GM18868 (cell line): ENCODE data around the gene TUBB1.
"Not testable (repeated sequence)": the region's sequence is repeated elsewhere in the genome, so short reads cannot be mapped to it uniquely, and the experiment has no call there.

Experiments used
- ATAC-seq: cut with Tn5 transposase; IDR thresholded peaks from one replicate; pipeline ENCODE4 v1.9.1; 2021; ENCODE audit warnings: mild to moderate bottlenecking, moderate library complexity; ENCODE audit not compliant: unreplicated experiment

The TUBB1 gene

DNA sequence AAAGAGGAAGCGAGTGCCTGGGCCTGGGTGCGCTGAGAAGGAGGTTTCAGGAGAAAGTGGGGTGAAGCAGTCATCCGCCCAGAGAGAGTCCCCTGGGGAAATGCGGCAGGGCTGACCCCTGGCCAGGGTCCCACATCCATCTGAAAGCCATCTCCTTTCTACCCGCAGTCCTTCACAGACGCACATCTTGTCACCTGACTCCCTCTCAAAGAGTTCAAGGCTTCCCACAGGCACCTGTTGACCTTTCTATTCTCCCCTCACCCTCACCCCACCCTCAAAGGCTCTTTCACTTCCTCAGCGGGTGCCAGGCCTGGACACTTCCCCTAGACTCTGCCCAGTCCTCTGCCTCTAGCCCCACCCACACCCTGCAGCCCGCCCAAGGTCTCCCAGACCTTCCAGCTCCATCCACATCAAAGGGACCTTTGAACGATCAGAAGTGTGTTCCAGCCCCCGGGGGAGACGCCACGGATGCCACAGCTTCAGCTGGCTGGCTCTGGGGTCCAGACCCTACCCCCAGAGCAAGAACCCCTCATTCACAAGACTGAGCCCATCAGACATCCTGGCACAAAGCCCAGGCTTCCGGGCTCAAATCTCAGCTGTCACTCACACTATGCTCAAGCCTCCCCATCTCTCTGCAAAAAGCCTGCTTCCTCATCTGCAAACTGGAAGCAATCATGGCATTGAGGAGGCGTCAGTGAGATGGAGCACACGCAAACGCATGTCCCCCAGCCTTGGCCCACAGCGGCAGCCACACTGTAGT lies 14.3 kb upstream of the TUBB1 start:
- peak; percentile 50 for ATAC-seq

GRCh38 chr20:59005523-59006166 lies 13.6 kb upstream of the TUBB1 start:
- ATAC-seq, result no peak

DNA sequence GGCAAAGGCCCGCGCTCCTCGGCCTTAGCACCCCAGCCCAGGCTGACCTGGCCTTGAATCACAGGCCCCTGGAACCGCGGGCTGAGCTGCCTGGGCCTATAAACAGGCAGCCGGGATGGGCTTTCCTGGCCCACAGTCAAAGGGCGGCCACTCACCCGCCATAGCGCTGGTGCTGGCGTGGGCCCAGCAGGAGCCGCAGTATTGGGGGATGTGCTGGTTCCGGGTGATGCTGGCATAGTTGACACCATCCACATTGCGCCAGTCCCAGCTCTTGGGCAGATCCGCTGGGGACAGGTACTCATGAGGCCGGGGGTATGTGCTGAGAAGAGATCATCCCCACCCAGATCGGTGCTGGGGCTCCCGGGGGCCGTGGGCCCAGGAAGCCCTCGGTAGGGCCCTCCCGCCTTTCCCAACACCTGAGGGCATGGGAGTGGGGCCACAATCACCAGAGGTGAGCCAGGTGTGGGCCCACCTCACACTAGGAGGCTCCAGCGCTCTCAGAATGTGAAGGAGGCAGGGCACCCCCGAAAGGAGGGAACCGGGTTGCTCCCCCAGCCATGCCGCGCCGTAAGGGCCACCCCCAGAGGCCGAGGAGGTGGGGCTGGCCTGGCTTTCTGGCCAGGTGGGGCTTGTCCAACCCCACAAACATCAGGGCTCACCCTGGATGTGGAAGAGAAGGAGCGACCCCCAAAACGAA lies 12.9 kb upstream of the TUBB1 start:
- no peak for ATAC-seq

GRCh38 chr20:59006864-59007664 lies 12.2 kb upstream of the TUBB1 start, which contains the start of gene CTSZ:
CTSZ (minus strand) TSS chr20:59007254; CDS start chr20:59007128, 126 bp downstream.
- ATAC-seq, result peak; percentile 17

- ATAC-seq, result peak; percentile 43
These were observed 11.3 kb upstream of the TUBB1 start for GRCh38 chr20:59007665-59008511.

GRCh38 chr20:59008715-59009336 lies 10.4 kb upstream of the TUBB1 start:
- ATAC-seq, result no peak

DNA sequence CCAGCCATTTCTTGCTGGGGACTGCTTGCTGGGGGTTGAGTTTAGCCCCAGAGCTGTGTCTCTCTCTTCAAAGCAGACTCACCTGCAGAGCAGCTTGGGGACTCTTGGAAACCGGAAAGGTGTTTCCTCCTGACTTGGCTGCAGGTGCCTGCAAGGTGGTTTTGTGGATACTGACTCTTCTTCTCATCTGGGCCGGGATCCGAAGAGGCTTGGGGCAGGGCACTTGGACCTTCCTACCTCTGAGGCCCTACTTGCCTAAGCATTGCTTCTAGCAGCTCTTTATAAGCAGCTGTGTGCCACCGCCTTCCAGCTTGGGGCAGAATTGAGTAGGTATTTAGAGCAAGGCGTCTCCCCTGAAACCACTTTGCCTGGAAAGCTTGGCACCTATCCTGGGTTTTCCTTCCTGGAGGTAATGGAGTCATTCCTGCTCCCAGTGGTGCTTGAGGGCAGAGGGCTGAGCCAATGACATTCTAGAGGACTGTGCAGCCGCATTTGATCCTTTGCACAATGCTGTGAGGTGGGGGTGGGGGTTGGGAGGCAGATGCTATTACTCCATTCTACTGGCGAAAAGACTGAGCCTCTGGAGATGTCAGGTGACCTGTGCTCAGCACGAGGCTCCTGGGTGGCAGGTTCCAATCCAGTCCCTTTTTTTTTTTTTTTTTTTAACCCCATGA lies 8.8 kb upstream of the TUBB1 start:
- ATAC-seq, result no peak

DNA sequence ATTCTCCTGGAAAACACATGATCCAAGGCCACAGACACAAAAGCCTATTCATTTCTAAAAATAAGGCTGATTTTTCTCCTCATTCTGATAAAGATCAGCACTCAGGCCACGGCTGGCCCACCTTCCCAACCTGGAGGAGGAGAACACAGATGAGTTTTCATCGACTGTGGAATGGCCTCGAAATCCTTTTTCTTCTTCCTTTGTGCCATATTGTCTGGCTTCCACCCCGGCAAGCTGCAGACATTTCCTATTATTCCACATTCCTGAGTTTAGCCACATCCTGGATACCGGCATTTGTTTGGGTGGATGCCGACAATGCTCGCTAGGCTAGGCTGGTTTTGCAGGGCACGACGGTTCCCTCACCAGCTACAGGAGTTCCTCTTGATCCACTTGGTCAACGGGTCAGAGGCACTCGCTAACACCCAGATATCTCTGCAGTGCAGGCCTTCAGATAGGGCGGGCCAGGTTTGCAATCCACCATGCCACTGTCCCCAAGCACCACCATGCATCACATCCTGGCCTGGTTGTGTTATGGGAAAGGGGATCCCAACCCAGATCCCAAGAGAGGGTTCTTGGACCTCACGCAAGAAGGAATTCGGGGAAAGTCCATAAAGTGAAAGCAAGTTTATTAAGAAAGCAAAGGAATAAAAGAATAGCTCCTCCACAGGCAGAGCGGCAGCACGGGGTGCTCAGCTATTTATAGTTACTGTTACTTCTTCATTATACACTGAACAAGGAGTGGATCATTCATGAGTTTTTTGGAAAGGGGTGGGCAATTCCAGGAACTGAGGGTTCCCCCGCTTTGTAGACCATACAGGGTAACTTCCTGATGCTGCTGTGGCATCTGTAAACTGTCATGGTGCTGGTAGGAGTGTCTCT lies 8.0 kb upstream of the TUBB1 start:
- no peak for ATAC-seq

GRCh38 chr20:59011874-59012157 lies 7.4 kb upstream of the TUBB1 start:
- ATAC-seq, result not testable (repeated sequence)

DNA sequence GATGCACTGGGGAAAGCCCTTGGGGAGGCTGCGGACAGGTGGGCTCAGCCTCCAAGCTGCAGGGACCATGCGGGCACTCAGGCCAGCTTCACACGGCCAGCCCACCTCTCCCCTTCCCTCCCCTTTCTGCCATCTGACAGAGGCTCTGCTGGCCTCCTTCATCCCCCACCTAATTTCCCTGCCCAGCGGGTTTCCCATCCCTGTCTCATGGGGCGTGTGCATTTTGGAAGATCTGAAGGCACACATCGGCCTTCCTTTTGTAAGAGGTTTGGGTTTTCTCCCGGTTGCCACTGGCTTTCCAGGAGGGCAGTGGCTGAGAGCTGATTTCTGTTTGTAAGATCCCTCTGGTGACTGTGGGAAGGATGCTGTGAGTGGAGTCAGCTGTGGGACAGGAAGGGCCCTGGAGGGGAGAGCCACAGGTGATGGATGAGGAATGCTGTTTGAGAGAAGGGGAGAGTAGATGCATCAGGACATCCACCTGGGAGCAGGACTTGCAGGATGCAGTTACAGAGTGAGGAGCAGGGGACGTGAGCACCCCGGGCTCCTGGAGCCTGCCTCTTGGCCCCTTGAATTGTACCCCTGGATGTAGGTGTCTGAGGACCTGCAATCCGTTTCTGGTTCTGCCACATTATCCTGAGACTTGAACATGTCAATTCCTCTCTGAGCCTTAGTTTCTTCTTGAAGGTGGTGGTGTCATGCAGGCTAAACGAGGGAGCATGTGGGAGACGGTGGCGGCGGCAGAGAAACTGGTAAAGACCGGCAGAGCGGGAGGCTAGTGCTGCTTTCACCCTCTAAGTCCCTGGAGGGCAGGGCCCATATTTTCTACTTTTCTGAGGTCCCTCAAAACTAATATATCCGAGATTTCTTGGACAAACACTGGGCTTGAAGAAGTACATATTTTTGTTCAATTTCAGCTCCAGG lies 5.9 kb upstream of the TUBB1 start:
- no peak for ATAC-seq

DNA sequence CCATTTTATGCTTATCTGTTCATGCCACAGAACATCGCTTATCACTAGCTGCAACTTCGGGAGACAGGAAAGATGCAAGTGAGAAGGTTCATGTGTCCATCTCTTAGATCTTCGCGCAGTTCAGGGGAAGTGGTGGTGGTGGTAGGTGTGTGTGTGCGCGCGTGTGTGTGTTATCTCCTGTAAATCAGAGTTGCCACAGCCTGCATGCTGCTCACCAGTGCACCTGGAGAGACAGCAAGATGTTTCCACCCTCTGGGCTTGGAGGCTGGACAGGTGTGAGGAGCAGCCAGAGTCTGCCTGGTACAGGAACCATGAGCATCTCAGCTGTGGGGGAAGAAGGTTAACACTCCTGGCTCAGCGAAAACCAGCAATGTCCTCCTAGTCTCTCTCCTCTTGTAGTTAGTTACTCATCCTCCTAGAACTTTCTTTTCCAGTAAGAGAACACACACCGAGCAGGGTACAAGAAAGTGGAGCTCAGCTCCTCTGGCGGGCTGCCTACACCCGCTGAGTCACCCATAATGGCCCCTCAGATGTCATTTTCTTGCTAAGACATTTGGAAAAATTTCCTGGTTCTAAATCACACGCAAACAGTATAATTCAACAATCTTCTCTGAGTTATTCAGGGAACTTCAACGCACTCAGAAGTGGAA lies 5.1 kb upstream of the TUBB1 start:
- ATAC-seq, result no peak

DNA sequence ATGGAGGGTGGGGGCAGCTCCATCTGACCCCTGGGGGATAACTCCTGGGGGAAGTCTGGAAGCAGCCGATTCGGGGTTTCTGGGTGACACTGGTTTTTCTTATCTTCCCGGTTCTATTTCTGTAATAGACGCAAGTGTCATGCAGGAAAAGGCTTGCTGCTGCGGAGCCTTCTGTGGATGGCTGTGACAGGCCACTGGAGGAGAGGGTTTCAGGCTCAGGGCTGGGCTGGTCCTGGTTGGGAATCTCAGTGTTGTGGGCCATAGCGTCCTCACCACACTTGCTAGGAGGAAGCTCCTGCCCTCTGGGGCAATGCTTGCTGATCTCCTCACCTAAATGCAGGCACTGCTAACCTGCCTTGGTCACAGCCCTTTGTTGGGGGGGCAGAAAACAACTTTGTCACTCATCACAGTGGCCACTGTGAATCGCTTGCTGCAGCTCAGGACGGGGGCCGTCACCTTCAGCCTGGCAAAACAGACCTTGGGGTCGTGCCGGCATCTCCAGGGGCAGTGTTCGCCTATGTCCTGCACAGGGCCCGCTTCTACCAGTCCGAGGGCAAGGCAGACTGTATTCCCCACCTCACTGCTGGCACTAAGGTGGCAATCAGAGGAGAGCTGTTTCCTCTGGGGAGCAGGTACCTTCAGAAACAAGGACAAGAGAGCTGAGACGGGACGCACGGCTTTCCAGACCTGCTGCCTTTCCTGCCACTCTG lies 4.4 kb upstream of the TUBB1 start:
- no peak for ATAC-seq

DNA sequence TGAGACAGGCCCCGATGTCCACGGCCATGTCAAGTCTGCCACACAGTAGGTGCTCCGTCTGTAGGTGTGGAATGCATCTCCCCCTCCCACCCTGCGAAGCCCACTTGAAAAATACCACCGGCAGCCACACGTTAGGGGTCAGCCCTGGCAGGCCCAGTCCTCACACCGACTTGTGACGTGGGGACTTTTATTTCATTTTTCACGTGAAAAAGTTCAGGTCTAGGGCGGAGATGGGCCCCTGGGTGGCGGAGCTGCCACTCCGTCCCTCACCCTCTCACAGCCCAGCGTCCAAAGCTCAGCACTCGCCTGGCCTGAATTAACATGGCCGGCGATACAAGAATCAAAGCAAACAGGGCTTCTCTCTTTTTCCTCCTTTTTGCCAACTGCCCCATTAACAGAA lies 3.8 kb upstream of the TUBB1 start:
- ATAC-seq, result no peak

DNA sequence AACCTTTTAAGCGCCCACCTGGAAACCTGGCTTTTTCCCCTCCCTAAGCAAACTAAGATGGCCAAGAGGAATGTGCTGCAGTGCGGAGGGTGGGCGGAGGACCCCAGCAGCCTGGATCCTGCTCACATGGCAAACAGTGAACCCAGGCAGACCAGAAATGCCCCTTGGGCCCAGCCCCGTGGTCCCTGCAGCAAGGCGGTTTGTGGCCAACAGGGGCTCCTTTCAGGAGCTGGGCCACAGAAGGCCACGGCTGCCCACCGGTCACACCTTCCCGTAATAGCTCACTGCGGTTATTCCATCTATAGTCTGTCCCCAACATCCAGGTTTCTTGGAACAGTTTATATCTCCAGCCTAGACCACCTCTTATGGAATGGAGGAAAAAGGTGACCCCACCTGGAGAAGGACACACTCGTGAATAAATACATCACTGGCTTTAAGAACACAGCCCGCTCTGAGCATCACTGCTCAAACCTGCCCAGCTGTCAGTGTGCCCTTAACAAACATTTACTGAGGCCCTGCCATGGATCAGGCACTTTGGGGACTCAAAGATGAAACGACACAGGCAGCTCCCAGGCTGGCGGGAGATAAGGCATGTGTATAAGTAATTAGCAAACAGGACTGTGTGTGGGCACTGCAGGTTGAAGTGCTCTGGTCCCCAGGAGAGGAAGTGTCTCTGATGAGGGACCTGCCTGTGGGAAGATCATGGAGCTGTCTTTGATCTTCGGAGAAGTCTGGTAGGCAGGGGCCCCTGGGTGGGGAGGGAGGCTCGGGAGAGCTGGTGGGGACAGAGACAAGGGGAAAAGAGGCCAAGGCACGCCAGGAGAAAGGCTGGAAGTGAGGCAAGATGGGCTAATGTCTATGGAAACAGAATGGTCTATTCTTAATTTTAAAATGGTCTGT lies 3.2 kb upstream of the TUBB1 start:
- ATAC-seq, result no peak

DNA sequence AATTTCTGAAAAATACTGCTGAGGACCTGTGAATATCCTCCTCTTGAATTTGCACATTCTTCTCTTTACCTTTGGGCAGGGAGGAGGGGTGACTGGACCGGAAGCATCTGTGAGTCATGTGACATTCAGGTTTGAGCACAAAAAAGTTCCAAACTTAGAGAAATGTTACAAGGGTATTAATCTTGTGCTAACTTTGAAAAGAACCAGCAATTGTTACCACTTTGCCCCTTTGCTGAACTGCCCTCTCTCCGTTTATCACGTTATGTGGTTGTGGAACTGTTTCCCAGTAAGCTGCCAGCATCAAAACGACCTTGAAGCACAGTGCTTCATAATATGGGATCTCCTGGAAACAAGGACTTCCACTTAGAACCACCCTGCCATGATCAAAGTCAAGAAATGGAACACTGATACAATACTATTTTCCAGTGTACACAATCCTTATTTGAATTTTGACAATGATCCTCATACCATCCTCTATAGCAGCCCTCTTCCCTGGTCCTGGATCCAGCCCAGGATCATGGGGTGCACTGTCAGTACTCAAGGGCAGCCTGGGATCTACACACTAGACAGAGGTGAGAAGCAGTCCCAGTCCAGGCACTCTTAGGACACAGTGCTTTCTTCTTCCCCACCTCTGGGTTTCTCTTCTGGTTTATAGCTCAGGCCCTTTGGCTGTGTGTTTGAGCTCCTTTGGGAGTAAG lies 2.3 kb upstream of the TUBB1 start:
- peak; percentile 43 for ATAC-seq
